IPS-15b (cell line): Measurements from ENCODE around the gene CDH23.
"Not testable (repeated sequence)": the region's sequence is repeated elsewhere in the genome, so short reads cannot be mapped to it uniquely, and the experiment has no call there.

Experiments
- H3K27me3 ChIP-seq: one replicate; pipeline ENCODE4 v1.6.1; 2013; ENCODE audit warnings: low read length; ENCODE audit not compliant: control insufficient read depth, insufficient read depth
- H3K36me3 ChIP-seq: one replicate; pipeline ENCODE4 v1.6.1; 2013; ENCODE audit warnings: low read length; ENCODE audit not compliant: control insufficient read depth, insufficient read depth
- H3K4me1 ChIP-seq: one replicate; pipeline ENCODE4 v1.6.1; 2013; ENCODE audit warnings: mild to moderate bottlenecking, low read length; ENCODE audit not compliant: control insufficient read depth, insufficient read depth
- H3K4me3 ChIP-seq: one replicate; pipeline ENCODE4 v1.5.1; 2013; ENCODE audit warnings: low read depth, low read length
- H3K9ac ChIP-seq: one replicate; pipeline ENCODE4 v1.6.1; 2013; ENCODE audit warnings: low read depth, mild to moderate bottlenecking, low read length
- H3K9me3 ChIP-seq: one replicate; pipeline ENCODE4 v1.6.1; 2013; ENCODE audit warnings: mild to moderate bottlenecking, low read length; ENCODE audit not compliant: control insufficient read depth, insufficient read depth

Gene CDH23

GRCh38 chr10:71851465-71852095 lies 454.9 kb downstream of the CDH23 start:
- H3K9ac ChIP-seq: not testable (repeated sequence)

DNA sequence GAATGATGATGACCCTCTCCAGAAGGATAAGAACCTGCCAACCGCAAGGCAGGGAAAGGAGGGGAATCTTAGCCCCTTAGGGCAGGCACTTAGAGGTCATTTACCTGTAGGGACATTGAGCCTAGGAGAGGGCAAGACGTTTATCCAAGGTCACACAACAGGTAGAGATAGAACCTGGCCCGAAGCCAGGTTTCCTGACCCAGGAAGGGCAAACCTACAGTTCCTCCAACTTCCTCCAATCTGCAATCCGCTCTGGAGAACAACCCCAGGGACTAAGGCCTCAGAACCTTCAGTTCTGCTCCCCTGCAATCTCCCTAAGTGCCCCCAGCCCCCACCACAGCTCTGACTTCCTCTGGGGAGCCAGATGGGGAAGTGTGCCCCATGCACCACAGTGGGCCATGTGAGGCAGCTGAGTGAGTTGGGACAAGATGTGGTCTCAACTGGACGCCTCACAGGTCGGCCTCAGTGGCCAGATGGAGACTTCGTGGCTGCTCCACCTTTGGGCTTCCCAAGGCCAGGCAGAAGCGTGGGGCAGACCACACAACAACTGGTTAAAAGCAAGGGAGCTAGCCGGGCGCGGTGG lies 455.7 kb downstream of the CDH23 start:
- no peak overlapping the region for H3K4me3 ChIP-seq
- H3K9ac ChIP-seq: no peak overlapping the region
- peaks cover 9% of the 10 kb centered on the region for H3K4me1 ChIP-seq
- H3K9me3 ChIP-seq: no peaks in the 10 kb centered on the region
- H3K36me3 ChIP-seq: peaks cover 2% of the 10 kb centered on the region
- no peaks in the 10 kb centered on the region for H3K27me3 ChIP-seq

More at GRCh38 chr10:71851465-71852095, 454.9 kb downstream of the CDH23 start:
- H3K9me3 ChIP-seq, H3K4me1 ChIP-seq, H3K27me3 ChIP-seq, H3K36me3 ChIP-seq: not testable (repeated sequence)
- peak overlapping the region; percentile 61 for H3K4me3 ChIP-seq

DNA sequence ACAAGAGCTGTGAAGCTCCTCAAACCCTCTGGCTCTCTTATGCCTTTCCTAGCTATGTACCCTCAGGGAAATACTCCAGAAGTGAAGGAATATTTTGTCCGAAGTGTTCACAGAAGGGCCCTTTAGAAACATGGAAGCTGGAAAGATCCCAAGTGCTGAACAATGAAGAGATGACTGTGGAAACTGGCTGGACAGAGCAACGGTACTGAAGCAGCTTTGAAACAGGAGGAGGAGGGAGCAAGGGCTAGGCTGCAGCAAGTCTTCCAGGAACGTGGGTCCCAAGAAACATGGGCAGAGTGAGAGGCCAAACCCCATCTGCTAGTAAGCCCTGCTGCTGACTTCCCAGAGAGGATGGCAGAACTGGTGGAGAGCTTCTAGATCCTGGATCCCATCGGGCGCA lies 457.3 kb downstream of the CDH23 start:
- no peaks in the 10 kb centered on the region for H3K9me3 ChIP-seq
- H3K27me3 ChIP-seq: no peaks in the 10 kb centered on the region
- H3K9ac ChIP-seq: no peak overlapping the region
- no peaks in the 10 kb centered on the region for H3K4me1 ChIP-seq
- H3K4me3 ChIP-seq: no peak overlapping the region
- H3K36me3 ChIP-seq: no peaks in the 10 kb centered on the region

GRCh38 chr10:71856619-71857018 lies 459.9 kb downstream of the CDH23 start:
- H3K4me1 ChIP-seq: peaks cover 7% of the 10 kb centered on the region
- no peak overlapping the region for H3K9ac ChIP-seq
- no peak overlapping the region for H3K4me3 ChIP-seq
- H3K9me3 ChIP-seq: no peaks in the 10 kb centered on the region
- H3K36me3 ChIP-seq: no peaks in the 10 kb centered on the region
- no peaks in the 10 kb centered on the region for H3K27me3 ChIP-seq

DNA sequence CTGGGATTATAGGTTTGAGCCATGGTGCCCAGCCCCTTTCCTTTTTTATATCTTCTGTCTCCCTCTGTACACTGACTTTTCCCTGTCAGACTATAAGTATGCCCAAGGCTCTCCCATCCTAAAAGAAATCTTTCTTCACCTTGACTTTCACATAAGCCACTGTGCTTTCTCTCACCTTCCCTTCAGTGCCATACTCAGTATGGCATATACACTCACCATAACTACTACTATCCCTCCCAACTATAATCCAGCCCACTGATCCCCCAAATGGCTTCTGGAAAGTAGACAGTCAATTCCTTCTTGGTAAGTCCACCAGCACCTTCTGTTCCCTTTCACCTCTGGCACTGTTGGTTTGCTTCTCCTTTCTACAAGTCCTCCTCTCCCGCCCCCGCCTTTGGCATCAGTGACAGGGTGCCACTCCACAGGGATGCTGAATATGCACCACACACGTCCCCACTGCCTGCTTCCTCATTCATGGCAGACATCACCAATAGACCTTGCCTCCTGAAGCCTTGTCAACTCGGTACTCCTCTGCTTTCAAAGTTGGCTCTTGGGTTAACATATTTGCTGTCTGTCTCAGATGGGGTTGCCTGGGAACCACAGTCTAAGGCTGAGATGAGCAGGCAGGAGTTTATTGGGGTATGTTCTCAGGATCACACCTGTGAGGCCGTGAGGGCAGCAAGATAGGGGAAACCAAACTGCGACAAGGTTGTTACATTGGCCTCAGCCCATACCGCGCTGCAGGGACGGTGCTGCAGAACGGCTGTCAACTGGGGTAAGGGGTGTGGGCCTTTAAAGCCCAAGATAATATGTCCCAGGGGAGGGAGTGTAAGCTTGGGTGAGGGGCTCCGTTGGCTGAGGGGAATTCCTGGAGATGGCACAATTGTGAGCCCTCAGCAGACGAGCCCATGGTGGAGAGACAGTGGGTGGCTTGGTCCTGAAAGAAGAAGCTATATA lies 461.5 kb downstream of the CDH23 start:
- Histone ChIP-seq H3K4me3 (no peak overlapping the region), H3K36me3 (no peaks in the 10 kb centered on the region), H3K4me1 (peaks cover 7% of the 10 kb centered on the region), H3K9ac (no peak overlapping the region), H3K27me3 (no peaks in the 10 kb centered on the region), H3K9me3 (no peaks in the 10 kb centered on the region)

GRCh38 chr10:71860243-71861029 lies 463.7 kb downstream of the CDH23 start:
- Histone ChIP-seq H3K27me3 (no peaks in the 10 kb centered on the region), H3K9me3 (no peaks in the 10 kb centered on the region), H3K36me3 (no peaks in the 10 kb centered on the region), H3K9ac (no peak overlapping the region), H3K4me1 (peaks cover 7% of the 10 kb centered on the region), H3K4me3 (no peak overlapping the region)

DNA sequence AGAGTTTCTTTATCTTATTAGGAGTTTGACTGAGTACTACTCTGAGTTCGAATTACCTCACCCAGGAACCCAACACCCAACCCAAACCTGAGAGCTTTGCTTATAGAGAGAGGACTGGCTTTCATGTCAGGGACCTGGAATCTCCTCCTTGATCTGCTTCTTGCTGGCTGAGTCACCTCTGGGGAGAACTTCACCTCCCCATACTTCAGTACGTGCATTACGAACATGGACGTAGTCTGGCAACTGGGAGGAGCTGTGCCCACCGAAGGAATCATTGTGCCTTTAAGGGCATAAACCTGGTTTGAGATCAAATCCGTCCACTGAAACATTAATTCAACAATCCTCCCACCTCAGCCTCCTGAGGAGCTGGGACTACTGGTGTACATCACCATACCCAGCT lies 466.5 kb downstream of the CDH23 start:
- Histone ChIP-seq H3K36me3 (no peaks in the 10 kb centered on the region), H3K4me1 (peaks cover 7% of the 10 kb centered on the region), H3K4me3 (no peak overlapping the region), H3K9ac (no peak overlapping the region), H3K9me3 (no peaks in the 10 kb centered on the region), H3K27me3 (no peaks in the 10 kb centered on the region)

DNA sequence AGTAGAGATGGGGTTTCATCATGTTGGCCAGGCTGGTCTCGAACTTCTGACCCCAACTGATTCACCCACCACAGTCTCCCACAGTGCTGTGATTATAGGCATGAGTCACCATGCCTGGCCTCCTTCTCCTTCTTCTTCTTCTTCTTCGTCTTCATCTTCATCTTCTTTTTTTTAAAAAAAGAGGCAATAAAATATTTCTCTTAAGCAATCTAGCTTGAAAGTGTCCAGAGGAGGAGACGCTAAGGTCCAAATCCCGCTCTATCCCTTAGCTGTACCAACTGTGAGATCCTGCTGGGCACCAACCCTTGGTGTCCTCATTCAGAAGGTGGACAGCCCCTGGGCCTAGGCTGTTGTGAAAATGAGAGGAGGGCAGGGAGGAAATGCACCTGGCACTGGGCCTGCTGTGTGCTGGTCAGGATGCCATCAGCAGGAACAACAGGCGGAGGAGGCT lies 468.2 kb downstream of the CDH23 start:
- no peaks in the 10 kb centered on the region for H3K36me3 ChIP-seq
- H3K9ac ChIP-seq: no peak overlapping the region
- H3K27me3 ChIP-seq: no peaks in the 10 kb centered on the region
- H3K4me1 ChIP-seq: peaks cover 7% of the 10 kb centered on the region
- no peak overlapping the region for H3K4me3 ChIP-seq
- H3K9me3 ChIP-seq: no peaks in the 10 kb centered on the region
